Skeletal muscle satellite cell (primary cell): Measurements from ENCODE around the gene PLAGL1.
"Not testable (repeated sequence)": the region's sequence is repeated elsewhere in the genome, so short reads cannot be mapped to it uniquely, and the experiment has no call there.

Experiments
- H3K27me3 ChIP-seq: 2 replicates; pipeline ENCODE4 v1.7.0; 2013; ENCODE audit warnings: low read length; ENCODE audit not compliant: control insufficient read depth, insufficient read depth
- H3K36me3 ChIP-seq: 2 replicates; pipeline ENCODE4 v1.7.0; 2013; ENCODE audit warnings: mild to moderate bottlenecking, control low read depth, low read length; ENCODE audit not compliant: insufficient read depth
- H3K4me1 ChIP-seq: 2 replicates; pipeline ENCODE4 v1.7.0; 2013; ENCODE audit warnings: low read length; ENCODE audit not compliant: control insufficient read depth, insufficient read depth
- H3K4me2 ChIP-seq: 2 replicates; pipeline ENCODE4 v1.7.0; 2013; ENCODE audit warnings: mild to moderate bottlenecking, low read length
- H3K4me3 ChIP-seq: 2 replicates; pipeline ENCODE4 v1.7.0; 2013; ENCODE audit warnings: low read length
- H3K9ac ChIP-seq: 2 replicates; pipeline ENCODE4 v1.7.0; 2013; ENCODE audit warnings: mild to moderate bottlenecking, low read depth, low read length, moderate library complexity
- H3K9me3 ChIP-seq: replicated peaks from 2 replicates; pipeline ENCODE4 v1.7.0; 2013; ENCODE audit warnings: mild to moderate bottlenecking, control low read depth, low read length

PLAGL1 gene

DNA sequence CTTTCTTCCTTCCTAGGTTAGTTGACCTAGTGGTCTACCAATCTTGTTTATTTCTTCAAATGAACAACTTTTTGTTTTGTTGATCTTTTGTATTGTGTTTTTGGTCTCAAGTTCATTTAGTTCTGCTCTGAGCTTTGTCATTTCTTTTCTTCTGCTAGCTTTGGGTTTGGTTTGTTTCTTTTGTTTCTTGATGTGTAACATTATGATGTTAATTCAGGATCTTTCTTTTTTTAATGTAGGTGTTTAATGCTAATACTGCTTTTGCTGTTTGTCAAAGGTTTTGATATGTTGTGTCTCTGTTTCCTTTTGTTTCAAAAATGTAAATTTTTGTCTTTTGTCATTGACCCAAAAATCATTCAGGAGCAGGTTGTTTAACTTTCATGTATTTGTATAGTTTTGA lies 78.1 kb downstream of the PLAGL1 start:
- Histone ChIP-seq H3K27me3 (peaks cover 5% of the 10 kb centered on the region), H3K9ac (no peak overlapping the region), H3K36me3 (no peaks in the 10 kb centered on the region), H3K4me2 (no peak overlapping the region), H3K9me3 (no peaks in the 10 kb centered on the region), H3K4me1 (no peaks in the 10 kb centered on the region), H3K4me3 (no peak overlapping the region)

DNA sequence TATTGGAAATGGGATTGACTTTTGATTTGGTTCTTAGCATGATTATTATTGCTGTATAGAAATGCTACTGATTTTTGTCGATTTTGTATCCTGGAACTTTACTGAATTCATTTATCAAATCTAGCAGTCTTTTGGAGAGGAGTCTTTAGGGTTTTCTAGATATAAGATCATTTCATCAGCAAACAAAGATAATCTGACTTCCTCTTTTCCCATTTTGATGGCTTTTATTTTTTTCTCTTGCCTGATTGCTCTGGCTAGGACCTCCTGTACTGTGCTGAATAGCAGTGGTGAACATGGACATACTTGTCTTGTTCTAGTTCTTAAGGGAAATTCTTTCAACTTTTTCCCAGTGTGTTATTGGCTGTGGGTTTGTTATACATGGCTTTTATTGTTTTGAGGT lies 79.2 kb downstream of the PLAGL1 start:
- Histone ChIP-seq H3K27me3 (peaks cover 5% of the 10 kb centered on the region), H3K9ac (no peak overlapping the region), H3K4me3 (no peak overlapping the region), H3K9me3 (no peaks in the 10 kb centered on the region), H3K4me2 (no peak overlapping the region), H3K4me1 (no peaks in the 10 kb centered on the region), H3K36me3 (no peaks in the 10 kb centered on the region)

DNA sequence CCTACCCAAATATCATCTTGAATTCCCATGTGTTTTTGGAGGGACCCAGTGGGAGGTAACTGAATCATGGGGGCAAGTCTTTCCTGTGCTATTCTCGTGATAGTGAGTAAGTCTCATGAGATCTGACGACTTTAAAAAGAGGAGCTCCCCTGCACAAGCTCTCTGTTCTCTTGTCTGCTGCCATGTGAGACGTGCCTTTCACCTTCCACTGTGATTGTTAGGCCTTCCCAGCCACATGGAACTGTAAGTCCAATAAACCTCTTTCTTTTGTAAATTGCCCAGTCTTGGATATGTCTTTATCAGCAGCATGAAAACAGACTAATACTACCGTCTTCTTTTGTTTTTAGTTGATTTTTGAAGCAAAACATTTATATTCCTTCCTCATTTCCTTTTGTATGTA lies 91.0 kb downstream of the PLAGL1 start:
- not testable (repeated sequence) for H3K4me2 ChIP-seq, H3K36me3 ChIP-seq, H3K4me1 ChIP-seq, H3K27me3 ChIP-seq, H3K9me3 ChIP-seq, H3K4me3 ChIP-seq, H3K9ac ChIP-seq

DNA sequence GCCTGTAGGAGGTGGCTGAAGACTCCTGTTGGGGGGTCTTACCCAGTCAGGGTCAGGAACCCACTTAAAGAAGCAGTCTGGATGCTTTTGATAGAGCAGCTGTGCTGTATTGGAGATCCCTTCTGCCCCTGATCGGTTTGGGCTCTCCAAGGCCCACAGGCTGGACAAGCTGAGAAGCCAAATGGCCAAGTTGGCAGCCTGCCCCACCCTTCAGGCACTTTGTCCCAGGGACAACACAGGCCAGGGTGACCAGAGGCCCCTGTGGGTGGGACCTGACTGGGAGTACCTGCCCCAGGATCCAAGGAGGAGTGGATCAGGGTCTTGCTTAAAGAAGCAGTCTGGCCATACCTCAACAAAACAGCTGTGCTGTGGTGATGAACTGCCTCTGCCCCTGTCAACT lies 95.4 kb downstream of the PLAGL1 start:
- H3K9me3 ChIP-seq: no peaks in the 10 kb centered on the region
- H3K4me3 ChIP-seq: no peak overlapping the region
- no peaks in the 10 kb centered on the region for H3K36me3 ChIP-seq
- H3K4me2 ChIP-seq: no peak overlapping the region
- H3K4me1 ChIP-seq: no peaks in the 10 kb centered on the region
- no peaks in the 10 kb centered on the region for H3K27me3 ChIP-seq
- no peak overlapping the region for H3K9ac ChIP-seq

DNA sequence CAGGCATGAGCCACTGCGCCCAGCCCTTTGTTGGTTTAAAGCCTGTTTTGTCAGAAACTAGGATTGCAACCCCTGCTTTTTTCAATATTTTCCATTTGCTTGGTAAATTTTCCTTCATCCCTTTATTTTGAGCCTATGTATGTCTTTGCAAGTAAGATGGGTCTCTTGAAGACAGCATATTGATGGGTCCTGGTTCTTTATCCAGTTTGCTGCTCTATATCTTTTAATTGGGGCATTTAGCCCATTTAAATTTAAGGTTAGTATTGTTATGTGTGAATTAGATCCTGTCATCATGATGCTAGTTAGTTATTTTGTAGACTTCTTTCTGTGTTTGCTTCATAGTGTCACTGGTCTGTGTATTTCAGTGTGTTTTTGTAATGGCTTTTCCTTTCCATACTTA lies 97.0 kb downstream of the PLAGL1 start:
- H3K4me2 ChIP-seq: no peak overlapping the region
- H3K4me3 ChIP-seq: no peak overlapping the region
- no peaks in the 10 kb centered on the region for H3K27me3 ChIP-seq
- H3K4me1 ChIP-seq: no peaks in the 10 kb centered on the region
- H3K9ac ChIP-seq: no peak overlapping the region
- H3K9me3 ChIP-seq: no peaks in the 10 kb centered on the region
- H3K36me3 ChIP-seq: no peaks in the 10 kb centered on the region

DNA sequence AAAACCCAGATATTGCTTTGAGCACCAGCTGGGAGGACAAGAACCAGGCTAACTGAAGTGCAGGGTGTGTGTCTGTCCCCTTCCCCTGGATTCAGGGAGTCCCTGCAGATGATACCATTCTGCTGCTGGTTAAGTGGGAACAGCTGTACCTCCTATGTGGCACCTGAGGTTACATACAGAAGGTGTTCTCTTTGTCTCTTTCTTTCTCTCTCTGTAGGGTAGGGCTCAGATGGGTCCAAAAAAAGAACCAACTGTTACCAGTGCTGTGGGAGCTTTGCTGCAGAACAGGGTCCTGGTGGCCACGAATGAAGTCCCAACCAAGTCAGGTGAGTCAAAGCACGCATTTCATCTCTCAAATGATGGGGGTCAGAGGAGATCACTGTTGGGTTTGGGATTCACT lies 105.2 kb downstream of the PLAGL1 start:
- H3K4me1 ChIP-seq: no peaks in the 10 kb centered on the region
- no peaks in the 10 kb centered on the region for H3K9me3 ChIP-seq
- no peaks in the 10 kb centered on the region for H3K27me3 ChIP-seq
- H3K4me3 ChIP-seq: no peak overlapping the region
- H3K9ac ChIP-seq: no peak overlapping the region
- no peaks in the 10 kb centered on the region for H3K36me3 ChIP-seq
- H3K4me2 ChIP-seq: no peak overlapping the region

DNA sequence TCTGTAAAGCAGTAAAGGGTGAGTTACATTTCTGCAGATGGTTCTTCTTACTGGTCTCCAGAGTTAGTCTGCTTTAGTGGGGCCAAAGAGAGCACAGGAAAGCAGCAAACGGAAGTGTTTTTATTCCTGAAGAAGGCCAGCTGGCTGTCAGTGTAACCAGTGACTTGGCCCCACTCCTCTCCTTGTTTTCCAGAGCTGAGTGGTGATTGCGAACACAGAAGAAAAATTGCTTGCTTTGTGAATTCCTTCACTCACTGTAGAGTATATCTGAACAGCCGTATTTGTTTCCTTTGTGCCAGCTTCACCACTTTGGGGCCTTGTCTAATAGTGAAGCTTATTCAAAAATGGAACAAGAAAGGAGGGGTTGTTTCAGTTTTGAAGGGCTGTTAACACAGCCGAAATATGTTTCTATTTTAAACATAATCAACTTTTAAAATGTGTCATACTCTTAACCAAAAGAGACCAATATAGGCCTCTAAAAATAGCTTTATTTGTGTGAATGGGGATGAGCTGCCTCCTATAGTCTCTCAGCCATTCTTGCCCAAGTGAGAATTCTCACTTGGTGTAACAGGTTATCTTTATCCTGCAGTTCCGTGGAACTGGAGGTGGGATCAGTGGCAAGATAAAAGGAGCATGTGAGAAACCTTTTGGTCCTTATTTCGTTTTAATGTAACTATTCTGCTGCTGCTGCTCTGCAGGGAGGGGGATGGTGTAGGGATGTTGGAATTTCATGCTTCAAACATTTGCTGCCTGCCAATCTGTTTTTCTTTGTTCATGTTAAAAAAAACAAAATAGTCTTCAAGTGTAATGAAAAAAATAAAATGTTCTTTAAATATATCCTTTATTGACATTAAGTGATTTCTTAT lies 105.9 kb downstream of the PLAGL1 start:
- no peak overlapping the region for H3K9ac ChIP-seq
- no peaks in the 10 kb centered on the region for H3K9me3 ChIP-seq
- no peak overlapping the region for H3K4me2 ChIP-seq
- H3K4me1 ChIP-seq: no peaks in the 10 kb centered on the region
- no peaks in the 10 kb centered on the region for H3K36me3 ChIP-seq
- no peaks in the 10 kb centered on the region for H3K27me3 ChIP-seq
- no peak overlapping the region for H3K4me3 ChIP-seq

DNA sequence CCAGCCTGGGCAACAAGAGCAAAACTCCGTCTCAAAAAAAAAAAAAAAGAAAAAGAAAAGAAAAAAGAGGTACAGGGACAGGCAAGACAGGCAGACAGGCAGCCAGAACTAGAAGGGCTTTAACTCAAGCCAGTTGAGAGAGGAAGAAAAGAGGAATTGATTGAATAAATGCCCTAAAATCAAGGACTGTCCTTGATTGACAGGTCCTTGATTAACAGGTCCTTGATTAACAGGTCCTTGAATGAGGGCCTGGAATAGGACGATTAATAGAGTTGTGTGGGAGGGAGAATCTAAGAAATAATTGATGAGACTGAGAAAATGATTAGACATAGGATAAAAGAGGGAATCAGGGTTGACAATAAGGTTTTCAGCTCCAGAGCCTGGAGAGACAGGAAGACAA lies 107.7 kb downstream of the PLAGL1 start:
- Histone ChIP-seq H3K9ac (no peak overlapping the region), H3K27me3 (no peaks in the 10 kb centered on the region), H3K4me1 (no peaks in the 10 kb centered on the region), H3K4me3 (no peak overlapping the region), H3K4me2 (no peak overlapping the region), H3K36me3 (no peaks in the 10 kb centered on the region), H3K9me3 (no peaks in the 10 kb centered on the region)

DNA sequence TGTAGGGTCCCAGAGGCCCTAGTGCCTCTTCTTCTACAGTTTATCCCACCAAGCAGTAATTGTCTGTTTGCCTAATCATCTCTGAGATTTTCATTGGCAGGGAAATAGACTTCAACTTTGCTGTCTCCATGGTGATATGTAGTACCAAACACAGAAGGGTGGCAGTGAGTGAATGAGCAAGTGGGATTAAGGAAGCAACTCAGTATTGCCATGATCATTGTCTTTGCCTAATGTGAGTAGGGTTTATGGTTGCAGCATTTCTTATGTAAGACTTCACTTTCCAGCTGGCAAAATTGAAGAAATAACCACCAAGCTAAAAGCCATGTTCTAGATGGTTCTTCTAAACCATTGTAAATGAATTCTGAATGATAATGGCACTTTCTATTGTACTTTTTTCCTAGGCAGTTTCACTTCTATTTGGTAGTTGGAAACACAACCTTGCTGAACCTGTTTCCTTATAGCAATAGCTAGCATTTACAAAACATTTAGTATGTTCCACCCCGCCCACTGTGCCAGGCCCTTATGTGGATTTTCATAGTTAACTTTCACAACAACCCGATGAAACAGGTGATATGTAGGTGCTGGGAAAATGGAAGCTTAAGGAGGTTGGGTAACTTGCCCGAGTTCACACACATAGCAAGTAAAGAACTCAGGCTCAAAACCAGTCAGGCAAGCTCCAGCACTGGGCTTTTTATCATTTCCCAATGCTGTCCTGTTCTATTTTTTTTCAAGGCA lies 111.8 kb downstream of the PLAGL1 start:
- Histone ChIP-seq H3K4me3 (no peak overlapping the region), H3K4me2 (no peak overlapping the region), H3K36me3 (no peaks in the 10 kb centered on the region), H3K4me1 (no peaks in the 10 kb centered on the region), H3K9me3 (no peaks in the 10 kb centered on the region), H3K27me3 (no peaks in the 10 kb centered on the region), H3K9ac (no peak overlapping the region)

DNA sequence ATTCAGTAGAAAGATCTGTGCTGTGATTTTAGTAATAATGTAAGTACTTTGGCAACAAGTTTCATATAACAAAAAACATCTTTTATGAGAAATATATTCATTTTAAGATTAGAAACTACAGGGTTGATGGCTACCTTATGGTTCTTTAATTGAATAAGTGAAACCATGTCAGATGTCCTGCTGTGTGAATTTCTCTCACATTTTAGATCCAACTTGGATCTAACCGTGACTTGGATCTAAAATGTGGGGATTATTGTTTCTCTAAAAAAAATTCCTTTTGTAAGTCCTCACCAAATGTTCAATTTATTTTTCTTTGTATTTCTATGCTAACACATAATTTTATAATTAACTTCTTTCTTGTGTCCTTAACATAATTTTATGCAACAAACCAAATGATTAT lies 113.4 kb downstream of the PLAGL1 start:
- no peaks in the 10 kb centered on the region for H3K9me3 ChIP-seq
- no peaks in the 10 kb centered on the region for H3K36me3 ChIP-seq
- H3K9ac ChIP-seq: no peak overlapping the region
- H3K27me3 ChIP-seq: no peaks in the 10 kb centered on the region
- H3K4me2 ChIP-seq: no peak overlapping the region
- H3K4me3 ChIP-seq: no peak overlapping the region
- H3K4me1 ChIP-seq: no peaks in the 10 kb centered on the region
